ENCODE measurements around the gene ASTN2.

GRCh38 chr9:116704470-116704869 is 710.4 kb downstream of the ASTN2 start:
- TF ChIP-seq POLR2AphosphoS5 (IDR thresholded peaks at IDR 0.05) (no peak), CTCF (IDR thresholded peaks at IDR 0.05) (no peak), POLR2A (IDR thresholded peaks at IDR 0.05) (no peak), EP300 (IDR thresholded peaks at IDR 0.05) (no peak)

Measured in sigmoid colon (tissue), 4 donors.